ENCODE results near the gene CMTM5. TPM values are rescaled to one million over a fixed set of nuclear protein-coding genes. Genes with fewer than 3 reads are reported as not detected.
A peak's percentile ranks its signal among the peaks of the same experiment; 100 is the strongest.

Gene CMTM5
- polyA plus RNA-seq, 6 donors from 2014 or later = 0.36 to 2.5 (median 1.6) TPM; not detected in 2

GRCh38 chr14:23377198-23377550, 328 bp downstream of the CMTM5 start:
- Mint-ChIP-seq H3K36me3 (no peaks in the 10 kb centered on the region), H3K27me3 (peaks cover 6 to 45% (median 40%) of the 10 kb centered on the region in 3 donors), H3K4me3 (no peak overlapping the region), H3K9me3 (no peaks in the 10 kb centered on the region), H3K4me1 (peaks cover 0 to 2% (median 0%) of the 10 kb centered on the region in 3 donors), H3K27ac (no peak overlapping the region)
- ATAC-seq (ENCODE audit: low read depth in 2 of 2) (no peak), DNase-seq (no peak)

DNA sequence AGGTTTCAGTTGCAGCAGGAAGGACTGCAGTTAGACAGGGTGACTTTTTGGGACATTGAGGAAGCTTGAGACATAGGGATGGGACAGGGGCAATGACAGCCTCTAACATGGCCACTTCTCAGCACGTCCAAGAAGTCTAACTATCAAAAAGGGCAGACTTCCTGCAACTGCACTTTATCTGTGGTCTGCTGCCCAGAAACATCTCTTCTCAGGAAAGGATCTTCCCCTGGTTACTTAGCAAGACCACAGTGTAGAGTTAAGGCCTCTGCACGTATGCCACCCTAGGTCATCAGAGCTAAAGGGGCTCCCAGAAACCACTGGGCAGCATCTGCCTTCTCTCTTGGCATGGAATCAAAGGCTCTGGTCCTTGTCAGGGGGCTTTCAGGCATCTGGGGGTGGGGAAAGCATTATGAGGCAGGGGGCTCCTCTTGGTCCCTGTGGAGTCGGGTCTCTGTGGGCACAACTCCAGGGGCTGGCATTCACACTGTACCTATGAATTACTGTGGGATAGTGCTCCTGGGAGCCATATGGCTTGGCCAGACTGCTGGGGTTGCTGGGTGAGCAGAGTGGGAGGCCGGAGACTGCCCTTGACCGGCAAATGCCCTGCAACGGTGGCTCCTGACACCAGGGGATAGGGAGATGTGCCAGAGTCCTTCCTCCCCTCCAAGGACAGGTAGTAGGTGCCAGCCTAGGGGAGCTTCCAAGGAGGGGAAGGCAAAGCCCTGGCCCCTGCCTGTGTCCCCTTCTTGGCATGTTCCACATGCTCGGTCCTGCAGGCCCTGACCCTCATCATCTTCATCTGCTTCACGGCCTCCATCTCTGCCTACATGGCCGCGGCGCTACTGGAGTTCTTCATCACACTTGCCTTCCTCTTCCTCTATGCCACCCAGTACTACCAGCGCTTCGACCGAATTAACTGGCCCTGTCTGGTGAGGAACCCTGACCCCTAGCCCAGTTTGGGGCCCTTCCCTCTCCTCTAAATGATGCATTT, 1.0 kb downstream of the CMTM5 start:
- no peak for DNase-seq
- Mint-ChIP-seq H3K27ac (peak overlapping the region in 2 of 6 donors; percentile 21 to 56), H3K36me3 (no peaks in the 10 kb centered on the region), H3K4me3 (peak overlapping the region in 1 of 8 donors; percentile 29), H3K4me1 (peaks cover 0 to 2% (median 0%) of the 10 kb centered on the region in 3 donors), H3K27me3 (peaks cover 10 to 52% (median 47%) of the 10 kb centered on the region in 3 donors), H3K9me3 (no peaks in the 10 kb centered on the region)
- no peak for ATAC-seq (ENCODE audit: low read depth in 2 of 2)

- Mint-ChIP-seq H3K36me3 (no peaks in the 10 kb centered on the region), H3K27me3 (peaks cover 13 to 56% (median 54%) of the 10 kb centered on the region in 3 donors), H3K27ac (peak overlapping the region in 1 of 6 donors; percentile 94), H3K4me3 (no peak overlapping the region), H3K9me3 (no peaks in the 10 kb centered on the region), H3K4me1 (peaks cover 0 to 2% (median 0%) of the 10 kb centered on the region in 3 donors)
- DNase-seq (no peak), ATAC-seq (ENCODE audit: low read depth in 2 of 2) (no peak)
Measured at GRCh38 chr14:23378612-23379220, 1.9 kb downstream of the CMTM5 start.

DNA sequence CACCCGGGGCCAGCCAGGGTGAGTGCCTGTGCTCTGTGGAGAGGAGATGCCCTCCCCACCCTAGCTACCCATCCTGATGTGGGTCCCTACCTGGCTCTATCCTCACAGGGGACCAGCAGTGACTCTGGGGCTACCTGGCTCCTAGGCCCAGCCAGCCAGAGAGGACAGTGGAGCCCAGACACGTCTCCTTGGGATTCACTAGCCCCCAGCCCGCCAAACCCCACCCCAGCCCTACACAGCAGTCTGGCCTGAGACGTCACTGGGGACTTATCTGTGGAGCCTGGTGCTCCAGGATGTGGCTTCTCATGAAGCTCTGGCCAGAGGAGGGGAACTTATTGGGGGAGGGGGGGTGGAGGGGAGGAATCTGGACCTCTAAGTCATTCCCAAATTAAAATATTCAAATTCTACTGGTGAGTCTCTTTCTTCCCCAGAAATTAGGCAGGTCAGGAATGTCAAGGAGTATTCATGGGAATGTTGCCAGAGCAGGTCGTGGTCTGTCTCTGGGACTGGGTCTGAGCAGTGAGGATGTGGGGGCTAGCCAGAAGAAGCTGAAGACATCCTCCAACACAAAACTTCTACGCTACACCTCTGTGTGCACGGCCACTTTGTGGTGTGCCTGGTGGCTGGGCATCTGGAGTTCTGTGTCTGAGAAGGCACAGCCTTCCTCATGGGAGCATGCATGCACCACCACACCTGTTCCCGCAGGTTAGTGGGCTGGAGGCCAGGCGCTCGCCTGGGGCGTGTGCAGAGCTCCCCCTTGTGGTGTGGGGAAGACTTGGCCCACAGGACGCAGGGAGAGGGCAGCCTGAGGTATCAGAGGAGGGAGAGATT, 2.7 kb downstream of the CMTM5 start:
- Mint-ChIP-seq H3K27ac (no peak overlapping the region), H3K9me3 (no peaks in the 10 kb centered on the region), H3K4me1 (peaks cover 0 to 2% (median 0%) of the 10 kb centered on the region in 3 donors), H3K4me3 (no peak overlapping the region), H3K27me3 (peaks cover 16 to 64% (median 63%) of the 10 kb centered on the region in 3 donors), H3K36me3 (no peaks in the 10 kb centered on the region)
- ATAC-seq (ENCODE audit: low read depth in 2 of 2) = peak; percentile 71 to 80
- peak; percentile 49 for DNase-seq

DNA sequence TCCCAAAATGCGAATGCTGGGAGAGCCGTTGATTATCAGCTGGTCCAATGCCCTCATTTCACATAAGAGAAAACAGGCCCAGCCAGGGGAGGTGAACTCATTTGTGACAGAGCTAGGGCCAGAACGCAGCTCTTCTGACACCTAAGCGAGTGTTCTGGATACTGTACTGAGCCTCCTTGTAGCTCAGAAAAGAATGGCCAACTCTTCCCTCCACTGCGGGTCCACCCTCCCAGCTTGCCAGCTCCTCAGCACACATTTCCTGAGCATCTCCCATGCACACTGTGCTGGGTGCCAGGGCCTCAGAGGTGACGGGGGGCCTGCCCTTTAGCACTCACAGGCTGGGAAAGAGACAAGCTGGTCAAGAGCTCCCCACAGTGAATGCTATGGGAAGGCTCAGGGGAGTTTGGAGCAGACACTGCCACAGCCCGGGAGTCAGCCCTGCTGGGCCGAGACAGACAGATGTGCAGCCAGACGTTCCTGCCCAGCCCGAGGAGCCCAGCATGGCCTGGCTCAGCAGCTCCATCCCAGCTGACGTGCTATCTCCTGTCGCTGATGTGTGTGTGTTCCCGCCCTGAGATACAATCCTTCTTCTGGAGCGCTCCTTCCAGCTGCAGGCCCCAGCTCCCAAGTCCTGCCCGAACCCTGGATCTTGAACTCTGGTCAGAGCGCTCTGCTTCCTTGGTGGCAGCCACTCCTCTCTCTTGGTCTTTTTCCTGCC, 3.5 kb downstream of the CMTM5 start:
- Mint-ChIP-seq H3K4me3 (peak overlapping the region in 1 of 8 donors; percentile 68), H3K27me3 (peaks cover 16 to 71% (median 70%) of the 10 kb centered on the region in 3 donors), H3K36me3 (no peaks in the 10 kb centered on the region), H3K4me1 (peaks cover 0 to 2% (median 0%) of the 10 kb centered on the region in 3 donors), H3K9me3 (no peaks in the 10 kb centered on the region), H3K27ac (no peak overlapping the region)
- ATAC-seq (ENCODE audit: low read depth in 2 of 2) (peak in 1 of 2 donors; percentile 11), DNase-seq (no peak)

DNA sequence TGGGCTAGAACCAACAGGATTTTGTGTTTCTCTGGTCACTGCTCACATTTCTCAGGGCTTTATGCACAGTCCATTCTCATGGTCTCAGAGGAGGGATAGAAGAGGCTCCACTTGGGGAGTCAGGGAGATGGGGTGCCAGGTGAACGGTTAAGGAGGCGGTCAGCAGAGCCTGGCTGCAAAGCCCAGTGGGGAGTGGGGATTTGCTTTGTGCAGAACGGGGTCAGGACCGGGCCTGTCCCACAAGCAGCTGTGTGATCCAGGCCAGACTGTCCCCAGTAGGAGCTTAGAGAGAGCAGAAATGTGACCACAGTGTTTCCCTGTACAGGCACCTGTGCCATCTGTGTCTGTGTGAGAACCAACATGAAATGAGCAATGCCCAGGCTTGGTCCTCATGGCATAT, 4.1 kb downstream of the CMTM5 start:
- Mint-ChIP-seq H3K4me3 (peak overlapping the region in 1 of 8 donors; percentile 68), H3K27me3 (peaks cover 16 to 73% (median 70%) of the 10 kb centered on the region in 3 donors), H3K27ac (no peak overlapping the region), H3K9me3 (peaks cover 0 to 1% (median 0%) of the 10 kb centered on the region in 7 donors), H3K36me3 (no peaks in the 10 kb centered on the region), H3K4me1 (peaks cover 0 to 2% (median 0%) of the 10 kb centered on the region in 3 donors)
- DNase-seq (no peak), ATAC-seq (ENCODE audit: low read depth in 2 of 2) (no peak)

- ATAC-seq (ENCODE audit: low read depth in 2 of 2) (no peak), DNase-seq (no peak)
- peak overlapping the region in 1 of 6 donors; percentile 49 for H3K27ac Mint-ChIP-seq
- H3K36me3 Mint-ChIP-seq = no peaks in the 10 kb centered on the region
- H3K4me1 Mint-ChIP-seq = peaks cover 0 to 2% (median 0%) of the 10 kb centered on the region in 3 donors
- peaks cover 20 to 70% (median 69%) of the 10 kb centered on the region in 3 donors for H3K27me3 Mint-ChIP-seq
- peaks cover 0 to 2% (median 0%) of the 10 kb centered on the region in 7 donors for H3K9me3 Mint-ChIP-seq
- H3K4me3 Mint-ChIP-seq = no peak overlapping the region
Measured at GRCh38 chr14:23381871-23382270, 5.0 kb downstream of the CMTM5 start.

GRCh38 chr14:23382276-23382675, 5.4 kb downstream of the CMTM5 start:
- DNase-seq (no peak), ATAC-seq (ENCODE audit: low read depth in 2 of 2) (no peak)
- Mint-ChIP-seq H3K4me3 (no peak overlapping the region), H3K4me1 (peaks cover 0 to 2% (median 0%) of the 10 kb centered on the region in 3 donors), H3K9me3 (peaks cover 0 to 2% (median 0%) of the 10 kb centered on the region in 7 donors), H3K27me3 (peaks cover 20 to 68% (median 67%) of the 10 kb centered on the region in 3 donors), H3K27ac (no peak overlapping the region), H3K36me3 (no peaks in the 10 kb centered on the region)

- H3K4me3 Mint-ChIP-seq = no peak overlapping the region
- H3K27ac Mint-ChIP-seq = no peak overlapping the region
Measured at GRCh38 chr14:23382731-23383440, 6.0 kb downstream of the CMTM5 start.

GRCh38 chr14:23384364-23385080, 7.7 kb downstream of the CMTM5 start:
- ATAC-seq (ENCODE audit: low read depth in 2 of 2) = no peak
- peaks cover 21 to 74% (median 73%) of the 10 kb centered on the region in 3 donors for H3K27me3 Mint-ChIP-seq
- H3K27ac Mint-ChIP-seq = no peak overlapping the region

More at GRCh38 chr14:23382731-23383440, 6.0 kb downstream of the CMTM5 start:
- Mint-ChIP-seq H3K9me3 (peaks cover 0 to 2% (median 0%) of the 10 kb centered on the region in 7 donors), H3K36me3 (no peaks in the 10 kb centered on the region), H3K4me1 (peaks cover 0 to 2% (median 0%) of the 10 kb centered on the region in 3 donors), H3K27me3 (peaks cover 20 to 71% (median 69%) of the 10 kb centered on the region in 3 donors)
- DNase-seq (no peak), ATAC-seq (ENCODE audit: low read depth in 2 of 2) (no peak)

DNA sequence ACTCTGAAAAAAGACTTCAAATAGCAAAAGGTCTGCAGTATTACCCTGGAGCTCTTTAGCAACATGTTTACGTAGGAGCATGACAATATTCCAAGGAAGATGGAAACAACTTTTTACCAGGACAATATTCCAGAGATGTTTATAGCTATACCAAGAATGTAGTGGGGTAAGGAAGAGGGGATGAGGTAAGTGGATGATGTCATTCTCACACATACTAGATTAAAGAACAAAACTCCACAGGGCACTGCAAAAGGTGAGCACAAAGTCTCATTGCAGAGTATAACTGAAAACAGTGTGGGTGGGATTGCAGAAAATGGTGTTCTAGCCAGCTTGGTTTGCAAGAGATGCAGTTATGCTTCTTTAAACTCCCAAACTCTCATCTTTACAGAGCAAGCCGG, 8.4 kb downstream of the CMTM5 start:
- Mint-ChIP-seq H3K36me3 (no peaks in the 10 kb centered on the region), H3K9me3 (peaks cover 0 to 2% (median 0%) of the 10 kb centered on the region in 7 donors), H3K27ac (no peak overlapping the region), H3K4me1 (no peaks in the 10 kb centered on the region), H3K4me3 (no peak overlapping the region), H3K27me3 (peaks cover 20 to 80% (median 76%) of the 10 kb centered on the region in 3 donors)
- no peak for DNase-seq
- no peak for ATAC-seq (ENCODE audit: low read depth in 2 of 2)

More at GRCh38 chr14:23384364-23385080, 7.7 kb downstream of the CMTM5 start:
- no peak for DNase-seq
- no peaks in the 10 kb centered on the region for H3K36me3 Mint-ChIP-seq
- no peak overlapping the region for H3K4me3 Mint-ChIP-seq
- H3K9me3 Mint-ChIP-seq = peaks cover 0 to 2% (median 0%) of the 10 kb centered on the region in 7 donors
- peaks cover 0 to 2% (median 0%) of the 10 kb centered on the region in 3 donors for H3K4me1 Mint-ChIP-seq
